D341Med (cell line): ENCODE data around the gene ERGIC3.
A peak's percentile ranks its signal among the peaks of the same experiment; 100 is the strongest.

Experiments used
- DNase-seq: peaks from one replicate; pipeline ENCODE4 v3.0.0; 2012; ENCODE audit warnings: low spot score

The ERGIC3 gene

GRCh38 chr20:35598899-35599775 lies 57.3 kb downstream of the ERGIC3 start:
- DNase-seq = peak; percentile 39

GRCh38 chr20:35599776-35600120 lies 57.9 kb downstream of the ERGIC3 start:
- DNase-seq = no peak

GRCh38 chr20:35600176-35600992 lies 58.5 kb downstream of the ERGIC3 start:
- DNase-seq = peak; percentile 24

- peak; percentile 82 for DNase-seq
Observed at GRCh38 chr20:35600993-35601973, 59.4 kb downstream of the ERGIC3 start.

- no peak for DNase-seq
Observed at GRCh38 chr20:35601990-35602389, 60.1 kb downstream of the ERGIC3 start.

GRCh38 chr20:35602851-35603495 lies 61.1 kb downstream of the ERGIC3 start:
- no peak for DNase-seq

GRCh38 chr20:35603695-35604448 lies 62.0 kb downstream of the ERGIC3 start:
- DNase-seq = no peak

- no peak for DNase-seq
Observed at GRCh38 chr20:35604449-35604747, 62.5 kb downstream of the ERGIC3 start.

- no peak for DNase-seq
Observed at GRCh38 chr20:35606127-35606526, 64.2 kb downstream of the ERGIC3 start.
